HL-60 (cell line): ENCODE results near the gene FIGN.

ENCODE experiments used
- DNase-seq, 2 experiments: peaks; one replicate each; pipeline ENCODE4 v3.0.0-alpha.2; 2010 to 2020; ENCODE audit warnings: low read depth in 1 of 2, low spot score in 1 of 2
- H3K27ac ChIP-seq: fragments of 250-450 bp; sonication (Bioruptor Pico); replicated peaks from 2 replicates; pipeline ENCODE4 v1.5.1; 2020; ENCODE audit warnings: mild to moderate bottlenecking, moderate library complexity
- H3K27me3 ChIP-seq: fragments of 250-450 bp; sonication (Bioruptor Pico); 2 replicates; pipeline ENCODE4 v1.5.1; 2021; ENCODE audit warnings: mild to moderate bottlenecking, moderate library complexity; ENCODE audit not compliant: insufficient read depth, poor library complexity, severe bottlenecking
- H3K4me3 ChIP-seq: replicated peaks from 2 replicates; pipeline ENCODE4 v1.5.1; 2011; ENCODE audit warnings: mild to moderate bottlenecking, control low read depth, low read length; ENCODE audit not compliant: insufficient read depth
- CTCF ChIP-seq: IDR thresholded peaks from one replicate; pipeline ENCODE4 v1.5.1; 2011; ENCODE audit warnings: low read length, control low read depth, inconsistent platforms; ENCODE audit not compliant: insufficient read depth
- GABPA ChIP-seq: IDR thresholded peaks from 2 replicates; pipeline ENCODE4 v1.6.1; 2012; ENCODE audit warnings: low read depth
- POLR2AphosphoS5 ChIP-seq: IDR thresholded peaks from 2 replicates; pipeline ENCODE4 v1.6.1; 2012; ENCODE audit warnings: low read depth
- REST ChIP-seq: IDR thresholded peaks from 2 replicates; pipeline ENCODE4 v1.6.1; 2012; ENCODE audit warnings: low read depth; ENCODE audit not compliant: insufficient replicate concordance
- SPI1 ChIP-seq: IDR thresholded peaks from 2 replicates; pipeline ENCODE4 v1.6.1; 2012; ENCODE audit warnings: low read depth, mild to moderate bottlenecking, borderline replicate concordance

Gene FIGN

GRCh38 chr2:163625632-163626031 lies 110.2 kb downstream of the FIGN start:
- no peak overlapping the region for H3K27ac ChIP-seq
- TF ChIP-seq REST (no peak), SPI1 (no peak), CTCF (no peak), POLR2AphosphoS5 (no peak), GABPA (no peak)
- no peak overlapping the region for H3K4me3 ChIP-seq
- no peaks in the 10 kb centered on the region for H3K27me3 ChIP-seq
- DNase-seq, result no peak

GRCh38 chr2:163621445-163622004 lies 114.3 kb downstream of the FIGN start:
- Histone ChIP-seq H3K4me3 (no peak overlapping the region), H3K27ac (no peak overlapping the region), H3K27me3 (no peaks in the 10 kb centered on the region)
- DNase-seq, result no peak
- TF ChIP-seq REST, result no peak
- TF ChIP-seq SPI1, result no peak
- TF ChIP-seq GABPA, result no peak
- no peak for TF ChIP-seq CTCF
- no peak for TF ChIP-seq POLR2AphosphoS5

- Histone ChIP-seq H3K27ac (no peak overlapping the region), H3K27me3 (no peaks in the 10 kb centered on the region), H3K4me3 (no peak overlapping the region)
- no peak for DNase-seq
- TF ChIP-seq CTCF (no peak), POLR2AphosphoS5 (no peak), REST (no peak), SPI1 (no peak), GABPA (no peak)
Measured at GRCh38 chr2:163617517-163617916, 118.3 kb downstream of the FIGN start.
